ENCODE data around the gene RABL2B. TPM values are rescaled to one million over a fixed set of nuclear protein-coding genes. Genes with fewer than 3 reads are reported as not detected.

The RABL2B gene
- total RNA-seq, 2 experiments from 2014 or later: 13.9 to 26.2 TPM

DNA sequence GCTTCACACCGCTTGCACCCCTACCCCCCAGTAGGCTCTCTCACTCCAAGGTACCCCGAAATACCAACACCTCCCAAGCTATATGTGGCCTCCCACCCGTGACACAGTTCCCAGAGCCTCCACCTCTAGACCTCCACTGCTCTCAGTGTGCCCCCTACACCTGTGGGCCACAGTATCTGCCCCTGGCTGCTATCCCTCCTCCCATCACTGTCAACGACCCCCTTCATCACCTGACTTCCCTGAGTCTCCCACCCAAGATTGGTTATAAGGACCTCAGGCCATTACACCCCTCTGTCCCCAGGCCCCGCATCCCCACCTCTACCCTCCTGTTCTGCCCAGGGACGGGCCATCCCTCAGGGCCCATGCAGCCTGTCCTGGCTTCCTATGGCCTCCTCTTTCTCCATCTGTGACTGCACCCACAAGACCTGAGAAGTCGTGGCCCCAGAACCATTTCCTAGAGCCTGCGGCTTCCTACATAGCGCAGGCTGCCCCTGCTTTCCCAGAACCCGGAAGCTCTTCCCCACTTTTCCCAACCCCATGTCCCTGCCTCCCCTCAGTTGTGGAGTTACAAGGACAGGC is 44.7 kb downstream of the RABL2B start:
- CTCF ChIA-PET (ENCODE audit: unreplicated experiment): no interaction called here
- BruUV-seq (replicated peaks): no TSS peak
- no peak overlapping the region for H2AFZ ChIP-seq (ENCODE audit: low read length)

DNA sequence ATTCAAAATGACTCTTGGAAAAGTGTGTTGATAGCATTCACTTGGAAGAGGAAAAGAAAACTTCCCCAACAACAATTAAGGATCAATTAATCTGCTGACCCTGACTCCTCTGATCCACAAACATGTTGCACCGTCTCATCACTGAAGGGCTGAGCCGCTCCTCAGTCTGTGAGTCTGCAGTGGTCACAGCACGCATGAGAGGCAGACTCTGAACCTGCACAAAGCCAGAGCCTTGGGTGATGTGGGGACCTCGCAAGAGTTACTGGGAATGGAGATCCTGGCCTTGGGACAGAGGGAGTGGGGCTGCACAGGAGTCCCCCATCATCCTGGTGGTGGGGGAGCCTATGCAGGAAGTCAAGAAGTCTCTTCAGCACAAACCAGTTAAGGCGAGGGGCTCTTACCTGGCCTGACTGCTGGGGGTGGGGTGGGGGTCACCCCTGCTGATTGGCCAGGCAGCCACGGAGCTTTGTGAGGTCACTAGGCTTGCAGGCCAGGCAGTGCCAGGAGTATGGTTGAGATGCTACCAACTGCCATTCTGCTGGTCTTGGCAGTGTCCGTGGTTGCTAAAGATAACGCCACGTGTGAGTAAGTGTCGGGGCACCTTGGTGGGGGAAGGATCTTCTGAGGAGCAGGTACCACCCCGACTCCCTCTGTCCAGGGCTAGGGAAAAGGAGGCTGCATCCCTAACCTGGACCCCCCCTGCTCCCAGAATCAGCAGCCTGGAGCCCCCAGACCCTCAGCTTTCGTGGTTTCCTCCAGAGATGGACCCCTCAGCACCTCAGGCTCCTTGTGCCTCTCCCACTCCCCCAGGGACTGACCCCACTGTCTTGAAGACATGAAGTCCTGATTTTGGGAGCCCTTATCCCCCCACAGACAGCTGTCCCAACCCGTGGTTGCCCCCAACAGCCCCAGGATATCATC is 45.4 kb downstream of the RABL2B start, which contains the start of gene ACR:
Gene ACR, plus strand, starts transcription at position 477 of the 921 bp plus-strand sequence. Its CDS starts 32 bp downstream, at position 509.
- intact Hi-C loops (cut with micrococcal nuclease; ENCODE audit: unreplicated experiment): no loop called here

More for the DNA sequence above, 44.7 kb downstream of the RABL2B start:
- Histone ChIP-seq H3K79me2 (ENCODE audit: insufficient read depth, low read depth, low read length) (no peaks in the 10 kb centered on the region), H3K4me3 (ENCODE audit: low read depth, low read length, poor library complexity, severe bottlenecking) (no peak overlapping the region), H3K9me3 (ENCODE audit: low read length) (no peaks in the 10 kb centered on the region), H3K4me1 (ENCODE audit: insufficient read depth, low read length, poor library complexity, severe bottlenecking) (no peaks in the 10 kb centered on the region), H3K27ac (ENCODE audit: low read depth, low read length, poor library complexity, severe bottlenecking) (no peak overlapping the region), H3K9me2 (ENCODE audit: insufficient read depth, low read length) (no peaks in the 10 kb centered on the region), H4K20me1 (ENCODE audit: insufficient read depth, low read length) (no peaks in the 10 kb centered on the region), H3K36me3 (ENCODE audit: insufficient read depth, low read length) (no peaks in the 10 kb centered on the region), H3K4me2 (ENCODE audit: low read length) (no peak overlapping the region)
- POLR2A ChIA-PET: no interaction called here
- intact Hi-C loops (cut with micrococcal nuclease; ENCODE audit: unreplicated experiment): no loop called here
- TF ChIP-seq, protein P1, sequence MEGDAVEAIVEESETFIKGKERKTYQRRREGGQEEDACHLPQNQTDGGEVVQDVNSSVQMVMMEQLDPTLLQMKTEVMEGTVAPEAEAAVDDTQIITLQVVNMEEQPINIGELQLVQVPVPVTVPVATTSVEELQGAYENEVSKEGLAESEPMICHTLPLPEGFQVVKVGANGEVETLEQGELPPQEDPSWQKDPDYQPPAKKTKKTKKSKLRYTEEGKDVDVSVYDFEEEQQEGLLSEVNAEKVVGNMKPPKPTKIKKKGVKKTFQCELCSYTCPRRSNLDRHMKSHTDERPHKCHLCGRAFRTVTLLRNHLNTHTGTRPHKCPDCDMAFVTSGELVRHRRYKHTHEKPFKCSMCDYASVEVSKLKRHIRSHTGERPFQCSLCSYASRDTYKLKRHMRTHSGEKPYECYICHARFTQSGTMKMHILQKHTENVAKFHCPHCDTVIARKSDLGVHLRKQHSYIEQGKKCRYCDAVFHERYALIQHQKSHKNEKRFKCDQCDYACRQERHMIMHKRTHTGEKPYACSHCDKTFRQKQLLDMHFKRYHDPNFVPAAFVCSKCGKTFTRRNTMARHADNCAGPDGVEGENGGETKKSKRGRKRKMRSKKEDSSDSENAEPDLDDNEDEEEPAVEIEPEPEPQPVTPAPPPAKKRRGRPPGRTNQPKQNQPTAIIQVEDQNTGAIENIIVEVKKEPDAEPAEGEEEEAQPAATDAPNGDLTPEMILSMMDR (conservative IDR thresholded peaks at IDR 0.05; ENCODE audit: low read length): no peak
- no peak for TF ChIP-seq EZH2phosphoT487 (IDR thresholded peaks at IDR 0.05; ENCODE audit: borderline replicate concordance, low read depth, low read length)
- DNase-seq (ENCODE audit: low spot score): no peak

More for the DNA sequence above, 45.4 kb downstream of the RABL2B start, which contains the start of gene ACR:
- Histone ChIP-seq H2AFZ (ENCODE audit: low read length) (no peak within 1 kb of the TSS), H4K20me1 (ENCODE audit: insufficient read depth, low read length) (no peaks in the 10 kb centered on the region), H3K9me3 (ENCODE audit: low read length) (no peaks in the 10 kb centered on the region), H3K36me3 (ENCODE audit: insufficient read depth, low read length) (no peaks in the 10 kb centered on the region), H3K27ac (ENCODE audit: low read depth, low read length, poor library complexity, severe bottlenecking) (no peak within 1 kb of the TSS), H3K9me2 (ENCODE audit: insufficient read depth, low read length) (no peaks in the 10 kb centered on the region), H3K4me3 (ENCODE audit: low read depth, low read length, poor library complexity, severe bottlenecking) (no peak within 1 kb of the TSS), H3K79me2 (ENCODE audit: insufficient read depth, low read depth, low read length) (no peaks in the 10 kb centered on the region), H3K4me2 (ENCODE audit: low read length) (no peak within 1 kb of the TSS), H3K4me1 (ENCODE audit: insufficient read depth, low read length, poor library complexity, severe bottlenecking) (no peaks in the 10 kb centered on the region)
- DNase-seq (ENCODE audit: low spot score): no peak
- TF ChIP-seq, protein P1 (conservative IDR thresholded peaks at IDR 0.05; ENCODE audit: low read length): no peak
- TF ChIP-seq EZH2phosphoT487 (IDR thresholded peaks at IDR 0.05; ENCODE audit: borderline replicate concordance, low read depth, low read length): no peak
- CTCF ChIA-PET (ENCODE audit: unreplicated experiment): no interaction called here
- no TSS peak for BruUV-seq (replicated peaks)
- POLR2A ChIA-PET: no interaction called here
